HG02642 (cell line): ENCODE results near the gene FSIP1.
A peak's percentile ranks its signal among the peaks of the same experiment; 100 is the strongest.
"Not testable (repeated sequence)": the region's sequence is repeated elsewhere in the genome, so short reads cannot be mapped to it uniquely, and the experiment has no call there.

Source experiments
- ATAC-seq: cut with Tn5 transposase; IDR thresholded peaks from one replicate; pipeline ENCODE4 v1.9.1; 2021; ENCODE audit warnings: mild to moderate bottlenecking; ENCODE audit not compliant: unreplicated experiment, poor library complexity

The FSIP1 gene

GRCh38 chr15:39782441-39783138 lies at the start of gene FSIP1:
TSS of gene FSIP1 (minus strand) at chr15:39782841. CDS start at chr15:39776524, 6,317 bp downstream.
- ATAC-seq = peak; percentile 99

GRCh38 chr15:39830166-39830565 lies 47.5 kb upstream of the FSIP1 start:
- no peak for ATAC-seq

- no peak for ATAC-seq
These were observed 45.8 kb upstream of the FSIP1 start for GRCh38 chr15:39828374-39828931.

- ATAC-seq = no peak
These were observed 44.3 kb upstream of the FSIP1 start for GRCh38 chr15:39826975-39827374.

- ATAC-seq = no peak
These were observed 41.0 kb upstream of the FSIP1 start for GRCh38 chr15:39823634-39824033.

- ATAC-seq = no peak
These were observed 37.5 kb upstream of the FSIP1 start for GRCh38 chr15:39820050-39820602.

- ATAC-seq = no peak
These were observed 36.9 kb upstream of the FSIP1 start for GRCh38 chr15:39819533-39819932.

GRCh38 chr15:39817892-39818291 lies 35.3 kb upstream of the FSIP1 start:
- ATAC-seq = no peak

- ATAC-seq = no peak
These were observed 31.8 kb upstream of the FSIP1 start for GRCh38 chr15:39814489-39814888.

GRCh38 chr15:39812651-39813050 lies 30.0 kb upstream of the FSIP1 start:
- not testable (repeated sequence) for ATAC-seq

- ATAC-seq = no peak
These were observed 26.3 kb upstream of the FSIP1 start for GRCh38 chr15:39808909-39809308.

- ATAC-seq = no peak
These were observed 25.1 kb upstream of the FSIP1 start for GRCh38 chr15:39807791-39808190.

- no peak for ATAC-seq
These were observed 21.4 kb upstream of the FSIP1 start for GRCh38 chr15:39804026-39804425.

- ATAC-seq = no peak
These were observed 20.4 kb upstream of the FSIP1 start for GRCh38 chr15:39803016-39803415.

- ATAC-seq = peak; percentile 61
These were observed 19.1 kb upstream of the FSIP1 start for GRCh38 chr15:39801641-39802309.

GRCh38 chr15:39799552-39800011 lies 16.9 kb upstream of the FSIP1 start:
- no peak for ATAC-seq

- no peak for ATAC-seq
These were observed 15.7 kb upstream of the FSIP1 start for GRCh38 chr15:39798382-39798781.

GRCh38 chr15:39797407-39797806 lies 14.8 kb upstream of the FSIP1 start:
- ATAC-seq = no peak

- no peak for ATAC-seq
These were observed 14.0 kb upstream of the FSIP1 start for GRCh38 chr15:39796601-39797000.

- ATAC-seq = no peak
These were observed 12.8 kb upstream of the FSIP1 start for GRCh38 chr15:39795486-39795885.

GRCh38 chr15:39794954-39795353 lies 12.3 kb upstream of the FSIP1 start:
- ATAC-seq = no peak
